Measurements from ENCODE around the gene PRAMEF9. TPM values are rescaled to one million over a fixed set of nuclear protein-coding genes. Genes with fewer than 3 reads are reported as not detected.

The PRAMEF9 gene
- total RNA-seq, 120 experiments from 2014 or later = not detected

Other genes starting within 250 kb of the PRAMEF9 start
- not detected for gene PRAMEF6, start 224.3 kb upstream of the PRAMEF9 start, total RNA-seq
- gene PRAMEF27, start 115.3 kb upstream of the PRAMEF9 start, total RNA-seq = not detected
- not detected for gene HNRNPCL3, start 111.1 kb upstream of the PRAMEF9 start, total RNA-seq
- gene PRAMEF25, start 101.1 kb upstream of the PRAMEF9 start, total RNA-seq = not detected
- gene HNRNPCL2, start 55.0 kb upstream of the PRAMEF9 start, total RNA-seq = not detected
- gene PRAMEF26, start 15.8 kb upstream of the PRAMEF9 start, total RNA-seq = not detected
- not detected for gene HNRNPCL4, start 6.2 kb upstream of the PRAMEF9 start, total RNA-seq
- gene PRAMEF13, start 29.6 kb downstream of the PRAMEF9 start, total RNA-seq = not detected
- gene PRAMEF18, start 54.3 kb downstream of the PRAMEF9 start, total RNA-seq = not detected
- not detected for gene PRAMEF5, start 82.3 kb downstream of the PRAMEF9 start, total RNA-seq
- not detected for gene PRAMEF8, start 113.3 kb downstream of the PRAMEF9 start, total RNA-seq
- not detected for gene PRAMEF33, start 131.7 kb downstream of the PRAMEF9 start, total RNA-seq
- not detected for gene PRAMEF15, start 143.7 kb downstream of the PRAMEF9 start, total RNA-seq
- gene PRAMEF14, start 175.3 kb downstream of the PRAMEF9 start, total RNA-seq = not detected
- not detected for gene PRAMEF19, start 200.1 kb downstream of the PRAMEF9 start, total RNA-seq
- not detected for gene PRAMEF17, start 217.8 kb downstream of the PRAMEF9 start, total RNA-seq
- gene PRAMEF20, start 238.6 kb downstream of the PRAMEF9 start, total RNA-seq = not detected

All from dorsolateral prefrontal cortex (tissue), 118 donors.